ENCODE measurements around the gene ZIC1. TPM values are rescaled to one million over a fixed set of nuclear protein-coding genes. Genes with fewer than 3 reads are reported as not detected.

ZIC1 gene
- total RNA-seq, result 21.7 TPM in 1 of 2 replicates, not detected in the other

GRCh38 chr3:147409143-147410115 lies at the start of gene ZIC1:
Gene ZIC1 (plus strand): TSS chr3:147409365. CDS start chr3:147410113, 748 bp downstream.

GRCh38 chr3:147406028-147406931 lies 2.9 kb upstream of the ZIC1 start, which contains the start of gene ZIC4:
Gene ZIC4 (minus strand): TSS chr3:147406543. CDS start chr3:147402797, 3,746 bp downstream.

Other genes with a start within 250 kb of the ZIC1 start
- 2.0 TPM in 1 of 2 replicates, not detected in the other for gene ZIC4, start 2.8 kb upstream of the ZIC1 start, total RNA-seq